Astrocyte (in vitro differentiated cells and primary cell): ENCODE measurements around the gene CRIM1. TPM values are rescaled to one million over a fixed set of nuclear protein-coding genes. Genes with fewer than 3 reads are reported as not detected.
A peak's percentile ranks its signal among the peaks of the same experiment; 100 is the strongest.

ENCODE experiments used
- DNase-seq: peaks from one replicate; pipeline ENCODE4 v3.0.0-alpha.2; 2010; ENCODE audit warnings: low read depth
- FAIRE-seq: peaks from 2 replicates; lab custom pipeline; 2011; peaks lifted over from hg19 to GRCh38; lab: Jason Lieb, UNC
- H2AFZ ChIP-seq: 2 replicates; pipeline ENCODE4 v1.6.0; 2012; ENCODE audit warnings: low read depth, low read length, inconsistent platforms
- H3K27ac ChIP-seq: 2 replicates; pipeline ENCODE4 v1.5.1; 2011; ENCODE audit warnings: low read depth, low read length, inconsistent platforms
- H3K27me3 ChIP-seq: 2 replicates; pipeline ENCODE4 v1.6.0; 2011; ENCODE audit warnings: low read length, inconsistent platforms; ENCODE audit not compliant: insufficient read depth
- H3K36me3 ChIP-seq: 2 replicates; pipeline ENCODE4 v1.5.1; 2011; ENCODE audit warnings: low read length, inconsistent platforms; ENCODE audit not compliant: insufficient read depth
- H3K4me1 ChIP-seq: 2 replicates; pipeline ENCODE4 v1.5.1; 2011; ENCODE audit warnings: low read length, inconsistent platforms; ENCODE audit not compliant: insufficient read depth
- H3K4me2 ChIP-seq: 2 replicates; pipeline ENCODE4 v1.6.0; 2012; ENCODE audit warnings: low read length, inconsistent platforms
- H3K4me3 ChIP-seq: 2 replicates; pipeline ENCODE4 v1.5.1; 2011; ENCODE audit warnings: low read depth, mild to moderate bottlenecking, low read length, inconsistent platforms; ENCODE audit not compliant: insufficient read depth
- H3K79me2 ChIP-seq: 2 replicates; pipeline ENCODE4 v1.6.0; 2012; ENCODE audit warnings: mild to moderate bottlenecking, low read length, inconsistent platforms; ENCODE audit not compliant: insufficient read depth
- H3K9ac ChIP-seq: 2 replicates; pipeline ENCODE4 v1.6.0; 2012; ENCODE audit warnings: mild to moderate bottlenecking, low read length, inconsistent platforms
- H3K9me3 ChIP-seq: 2 replicates; pipeline ENCODE4 v1.5.1; 2012; ENCODE audit warnings: low read depth, mild to moderate bottlenecking, low read length, inconsistent platforms; ENCODE audit not compliant: insufficient read depth
- H4K20me1 ChIP-seq: 2 replicates; pipeline ENCODE4 v1.6.0; 2012; ENCODE audit warnings: low read length, inconsistent platforms; ENCODE audit not compliant: insufficient read depth
- H3K27ac Mint-ChIP-seq: one replicate; pipeline ENCODE4 v1.8.0; 2021; ENCODE audit warnings: mild to moderate bottlenecking, mixed read lengths; ENCODE audit not compliant: unreplicated experiment
- H3K27me3 Mint-ChIP-seq: one replicate; pipeline ENCODE4 v1.8.0; 2021; ENCODE audit warnings: low read depth, mixed read lengths; ENCODE audit not compliant: unreplicated experiment
- H3K36me3 Mint-ChIP-seq: one replicate; pipeline ENCODE4 v1.8.0; 2021; ENCODE audit warnings: low read depth, mixed read lengths; ENCODE audit not compliant: unreplicated experiment
- H3K4me1 Mint-ChIP-seq: one replicate; pipeline ENCODE4 v1.8.0; 2021; ENCODE audit warnings: low read depth, mixed read lengths; ENCODE audit not compliant: unreplicated experiment
- H3K4me3 Mint-ChIP-seq: one replicate; pipeline ENCODE4 v1.8.0; 2021; ENCODE audit warnings: mild to moderate bottlenecking, moderate library complexity, mixed read lengths; ENCODE audit not compliant: unreplicated experiment
- H3K9me3 Mint-ChIP-seq: one replicate; pipeline ENCODE4 v1.8.0; 2021; ENCODE audit warnings: mild to moderate bottlenecking, mixed read lengths; ENCODE audit not compliant: unreplicated experiment
- CTCF ChIP-seq: IDR thresholded peaks from 2 replicates; pipeline ENCODE4 v1.5.1; 2011; ENCODE audit warnings: low read depth, mild to moderate bottlenecking, inconsistent platforms, low read length, moderate library complexity; ENCODE audit not compliant: insufficient read depth
- EZH2 ChIP-seq: IDR thresholded peaks from 2 replicates; pipeline ENCODE4 v1.6.1; 2012; ENCODE audit warnings: mild to moderate bottlenecking, low read length, inconsistent platforms; ENCODE audit not compliant: insufficient read depth
- total RNA-seq: library from RNA; stranded (reverse); gene quantifications from 2 replicates; pipeline ENCODE4 v1.2.1, GENCODE V29; 2021

Gene CRIM1
- total RNA-seq, 1 donor from 2014 or later: 180 TPM

- Histone ChIP-seq H3K4me1 (no peaks in the 10 kb centered on the region), H3K4me2 (no peak overlapping the region), H3K27ac (no peak overlapping the region), H3K9ac (no peak overlapping the region), H4K20me1 (peaks cover 1% of the 10 kb centered on the region), H3K36me3 (peaks cover 56% of the 10 kb centered on the region), H3K27me3 (no peaks in the 10 kb centered on the region), H3K4me3 (no peak overlapping the region), H3K79me2 (peaks cover 21% of the 10 kb centered on the region), H3K9me3 (no peaks in the 10 kb centered on the region), H2AFZ (no peak overlapping the region)
- FAIRE-seq (no peak), DNase-seq (peak; percentile 66)
- H3K36me3 Mint-ChIP-seq: peaks cover 9% of the 10 kb centered on the region
- no peaks in the 10 kb centered on the region for H3K9me3 Mint-ChIP-seq
- TF ChIP-seq CTCF (no peak), EZH2 (no peak)
- H3K4me3 Mint-ChIP-seq: no peak overlapping the region
- H3K27me3 Mint-ChIP-seq: no peaks in the 10 kb centered on the region
- no peak overlapping the region for H3K27ac Mint-ChIP-seq
- peaks cover 3% of the 10 kb centered on the region for H3K4me1 Mint-ChIP-seq
Observed at GRCh38 chr2:36502081-36502480, 146.5 kb downstream of the CRIM1 start.

- no peaks in the 10 kb centered on the region for H3K9me3 ChIP-seq
- H3K79me2 ChIP-seq: peaks cover 13% of the 10 kb centered on the region
- H3K27ac ChIP-seq: no peak overlapping the region
- Mint-ChIP-seq H3K4me3 (no peak overlapping the region), H3K27me3 (no peaks in the 10 kb centered on the region), H3K36me3 (peaks cover 5% of the 10 kb centered on the region), H3K4me1 (peaks cover 4% of the 10 kb centered on the region), H3K9me3 (no peaks in the 10 kb centered on the region), H3K27ac (no peak overlapping the region)
- H2AFZ ChIP-seq: no peak overlapping the region
- H3K4me2 ChIP-seq: no peak overlapping the region
- TF ChIP-seq CTCF (peak; percentile 84), EZH2 (no peak)
- no peaks in the 10 kb centered on the region for H3K27me3 ChIP-seq
- no peaks in the 10 kb centered on the region for H3K4me1 ChIP-seq
- DNase-seq (no peak), FAIRE-seq (peak; percentile 52)
- peaks cover 53% of the 10 kb centered on the region for H3K36me3 ChIP-seq
- H4K20me1 ChIP-seq: peaks cover 5% of the 10 kb centered on the region
- H3K4me3 ChIP-seq: no peak overlapping the region
- no peak overlapping the region for H3K9ac ChIP-seq
Observed at GRCh38 chr2:36507408-36507812, 151.8 kb downstream of the CRIM1 start.

GRCh38 chr2:36509075-36509474, 153.5 kb downstream of the CRIM1 start:
- DNase-seq (no peak), FAIRE-seq (no peak)
- H3K36me3 ChIP-seq: peaks cover 61% of the 10 kb centered on the region
- Mint-ChIP-seq H3K4me1 (peaks cover 7% of the 10 kb centered on the region), H3K27me3 (no peaks in the 10 kb centered on the region), H3K9me3 (no peaks in the 10 kb centered on the region), H3K4me3 (no peak overlapping the region), H3K36me3 (peaks cover 13% of the 10 kb centered on the region), H3K27ac (no peak overlapping the region)
- H3K27ac ChIP-seq: no peak overlapping the region
- no peak overlapping the region for H2AFZ ChIP-seq
- peaks cover 13% of the 10 kb centered on the region for H3K79me2 ChIP-seq
- TF ChIP-seq EZH2: no peak
- no peak for TF ChIP-seq CTCF
- H3K4me3 ChIP-seq: no peak overlapping the region
- no peak overlapping the region for H3K9ac ChIP-seq
- H3K4me1 ChIP-seq: no peaks in the 10 kb centered on the region
- peaks cover 5% of the 10 kb centered on the region for H4K20me1 ChIP-seq
- no peaks in the 10 kb centered on the region for H3K9me3 ChIP-seq
- no peak overlapping the region for H3K4me2 ChIP-seq
- no peaks in the 10 kb centered on the region for H3K27me3 ChIP-seq
